Measurements from ENCODE around the gene DUSP9. TPM values are rescaled to one million over a fixed set of nuclear protein-coding genes. Genes with fewer than 3 reads are reported as not detected.
"Not testable (repeated sequence)": the region's sequence is repeated elsewhere in the genome, so short reads cannot be mapped to it uniquely, and the experiment has no call there.

DUSP9 gene
- total RNA-seq (under 1 TPM in 1 of 4 donors, not detected in 3; 0.14 TPM), polyA plus RNA-seq (not detected)
- long read RNA-seq, donor 1 = 0 reads
- long read RNA-seq, donor 2 = 0 reads
- long read RNA-seq, donor 3 = 0 reads
- long read RNA-seq, donor 4 = 0 reads

GRCh38 chrX:153646620-153647373 is at the start of gene DUSP9:
Gene DUSP9, plus strand, starts transcription at chrX:153647203. Its CDS starts 751 bp downstream, at chrX:153647954.
- no peaks in the 10 kb centered on the region for H3K27me3 ChIP-seq (ENCODE audit: control insufficient read depth, insufficient read depth)
- H3K9me3 ChIP-seq (ENCODE audit: control insufficient read depth, low read length) = no peaks in the 10 kb centered on the region
- intact Hi-C loops (cut with DNase I) = loop anchor here in 1 of 4 donors (10.0 kb wide), 1 partner anchor 92 kb away; no protein-coding TSS in a partner anchor
- WGBS = 4% methylated on average over 53 of the region's 53 CpGs
- peak within 1 kb of the TSS; percentile 27 for H3K4me3 ChIP-seq (ENCODE audit: low read length)
- no peaks in the 10 kb centered on the region for H3K4me1 ChIP-seq (ENCODE audit: control insufficient read depth, insufficient read depth, low read length)
- DNase-seq (peak in 1 of 3 donors; percentile 68), ATAC-seq (peak; percentile 39 to 50)
- H3K27ac ChIP-seq (ENCODE audit: low read length) = no peak within 1 kb of the TSS

GRCh38 chrX:153598541-153599191 is 48.3 kb upstream of the DUSP9 start, which contains the start of gene CCNQ:
Gene CCNQ, minus strand, starts transcription at chrX:153599139. Its CDS starts 66 bp downstream, at chrX:153599073.
- DNase-seq (peak in 2 of 3 donors; percentile 61 to 62), ATAC-seq (peak; percentile 47 to 59)
- no peaks in the 10 kb centered on the region for H3K27me3 ChIP-seq (ENCODE audit: control insufficient read depth, insufficient read depth)
- WGBS = 0% methylated on average over 57 of the region's 79 CpGs
- H3K4me3 ChIP-seq (ENCODE audit: low read length) = peak within 1 kb of the TSS; percentile 85
- H3K9me3 ChIP-seq (ENCODE audit: control insufficient read depth, low read length) = no peaks in the 10 kb centered on the region
- H3K4me1 ChIP-seq (ENCODE audit: control insufficient read depth, insufficient read depth, low read length) = no peaks in the 10 kb centered on the region
- H3K27ac ChIP-seq (ENCODE audit: low read length) = peak within 1 kb of the TSS; percentile 89
- intact Hi-C loops (cut with DNase I) = loop anchor here in 1 of 4 donors (10.0 kb wide), 1 partner anchor 486 kb away; no protein-coding TSS in a partner anchor

GRCh38 chrX:153599192-153600031 is 47.6 kb upstream of the DUSP9 start:
- Histone ChIP-seq H3K4me1 (ENCODE audit: control insufficient read depth, insufficient read depth, low read length) (no peaks in the 10 kb centered on the region), H3K4me3 (ENCODE audit: low read length) (peak overlapping the region; percentile 80), H3K27ac (ENCODE audit: low read length) (peak overlapping the region; percentile 89), H3K27me3 (ENCODE audit: control insufficient read depth, insufficient read depth) (no peaks in the 10 kb centered on the region), H3K9me3 (ENCODE audit: control insufficient read depth, low read length) (no peaks in the 10 kb centered on the region)
- ATAC-seq (peak; percentile 96 to 97), DNase-seq (peak; percentile 89 to 96 (median 96))
- intact Hi-C loops (cut with DNase I) = loop anchor here in 1 of 4 donors (10.0 kb wide), 1 partner anchor 485 kb away; no protein-coding TSS in a partner anchor
- under 1% methylated on average over 67 of the region's 79 CpGs for WGBS

- ATAC-seq (no peak), DNase-seq (no peak)
- intact Hi-C loops (cut with DNase I) = no loop called here
- Histone ChIP-seq H3K27me3 (ENCODE audit: control insufficient read depth, insufficient read depth) (no peaks in the 10 kb centered on the region), H3K4me1 (ENCODE audit: control insufficient read depth, insufficient read depth, low read length) (no peaks in the 10 kb centered on the region), H3K9me3 (ENCODE audit: control insufficient read depth, low read length) (no peaks in the 10 kb centered on the region), H3K27ac (ENCODE audit: low read length) (no peak overlapping the region), H3K4me3 (ENCODE audit: low read length) (peak overlapping the region; percentile 80)
- WGBS = 8% methylated on average over 2 of the region's 2 CpGs
Measured at GRCh38 chrX:153600032-153600373, 47.0 kb upstream of the DUSP9 start.

GRCh38 chrX:153600921-153601320 is 46.1 kb upstream of the DUSP9 start:
- Histone ChIP-seq H3K4me1 (ENCODE audit: control insufficient read depth, insufficient read depth, low read length) (no peaks in the 10 kb centered on the region), H3K9me3 (ENCODE audit: control insufficient read depth, low read length) (no peaks in the 10 kb centered on the region), H3K27me3 (ENCODE audit: control insufficient read depth, insufficient read depth) (no peaks in the 10 kb centered on the region), H3K4me3 (ENCODE audit: low read length) (no peak overlapping the region), H3K27ac (ENCODE audit: low read length) (no peak overlapping the region)
- no peak for DNase-seq
- ATAC-seq = no peak
- 86% methylated on average over 7 of the region's 7 CpGs for WGBS
- intact Hi-C loops (cut with DNase I) = no loop called here

DNA sequence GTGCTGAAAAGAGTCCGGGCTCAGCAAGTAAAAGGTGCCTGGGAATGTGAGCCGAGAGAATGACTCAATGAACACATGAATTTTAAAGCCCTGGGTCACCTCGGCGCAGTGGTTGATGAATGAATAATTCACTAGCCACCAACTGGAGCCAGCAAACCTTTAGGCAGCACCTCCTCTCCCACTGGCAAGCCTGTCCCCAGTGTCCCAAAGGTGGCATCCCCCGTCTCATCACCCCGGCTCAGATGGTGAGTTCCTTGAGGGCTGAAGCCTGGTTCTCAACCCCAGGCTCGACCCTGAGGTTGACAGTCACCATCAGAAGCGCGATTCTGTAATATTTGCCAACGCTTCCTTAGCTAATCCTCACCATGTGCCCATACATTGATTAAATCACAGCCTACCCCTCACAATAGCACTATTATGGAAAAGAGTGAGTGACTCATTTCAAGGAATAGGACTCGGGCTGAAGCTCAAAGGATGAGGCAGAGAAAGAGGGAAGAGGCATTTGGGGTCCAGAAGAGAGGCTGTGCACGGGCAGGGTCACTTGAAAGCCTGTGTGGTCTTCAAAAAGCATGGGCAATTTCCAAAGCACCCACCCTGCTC is 45.4 kb upstream of the DUSP9 start:
- intact Hi-C loops (cut with DNase I) = no loop called here

DNA sequence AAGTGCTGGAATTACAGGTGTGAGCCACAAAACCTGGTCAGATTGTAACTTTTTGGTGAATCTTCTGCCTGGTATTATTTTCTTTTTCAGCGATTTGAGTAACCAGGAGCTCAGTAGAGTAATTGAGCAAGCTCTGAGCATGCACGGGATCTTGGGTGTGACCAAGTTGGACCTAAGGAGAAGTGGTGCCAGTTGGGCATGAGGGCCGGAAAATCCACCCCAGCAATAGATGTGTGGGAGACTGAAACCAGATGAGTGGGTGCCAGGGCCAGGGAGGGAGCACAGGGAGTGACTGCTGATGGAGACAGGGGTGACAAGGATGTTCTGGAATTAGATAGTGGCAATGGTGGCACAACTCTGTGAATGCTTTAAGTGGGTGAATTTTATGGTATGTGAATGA is 44.4 kb upstream of the DUSP9 start:
- Histone ChIP-seq H3K4me3 (ENCODE audit: low read length) (no peak overlapping the region), H3K4me1 (ENCODE audit: control insufficient read depth, insufficient read depth, low read length) (no peaks in the 10 kb centered on the region), H3K27ac (ENCODE audit: low read length) (no peak overlapping the region), H3K9me3 (ENCODE audit: control insufficient read depth, low read length) (no peaks in the 10 kb centered on the region), H3K27me3 (ENCODE audit: control insufficient read depth, insufficient read depth) (no peaks in the 10 kb centered on the region)
- no peak for ATAC-seq
- DNase-seq = no peak
- WGBS = 92% methylated on average over 3 of the region's 3 CpGs
- intact Hi-C loops (cut with DNase I) = no loop called here

More for the DNA sequence above, 45.4 kb upstream of the DUSP9 start:
- 88% methylated on average over 12 of the region's 12 CpGs for WGBS
- Histone ChIP-seq H3K4me3 (ENCODE audit: low read length) (no peak overlapping the region), H3K27ac (ENCODE audit: low read length) (no peak overlapping the region), H3K4me1 (ENCODE audit: control insufficient read depth, insufficient read depth, low read length) (no peaks in the 10 kb centered on the region), H3K9me3 (ENCODE audit: control insufficient read depth, low read length) (no peaks in the 10 kb centered on the region), H3K27me3 (ENCODE audit: control insufficient read depth, insufficient read depth) (no peaks in the 10 kb centered on the region)
- ATAC-seq (no peak), DNase-seq (no peak)

GRCh38 chrX:153603131-153603656 is 43.8 kb upstream of the DUSP9 start:
- Histone ChIP-seq H3K4me3 (ENCODE audit: low read length) (no peak overlapping the region), H3K27me3 (ENCODE audit: control insufficient read depth, insufficient read depth) (no peaks in the 10 kb centered on the region), H3K4me1 (ENCODE audit: control insufficient read depth, insufficient read depth, low read length) (no peaks in the 10 kb centered on the region), H3K27ac (ENCODE audit: low read length) (no peak overlapping the region), H3K9me3 (ENCODE audit: control insufficient read depth, low read length) (no peaks in the 10 kb centered on the region)
- DNase-seq = no peak
- WGBS = 93% methylated on average over 17 of the region's 17 CpGs
- no peak for ATAC-seq
- intact Hi-C loops (cut with DNase I) = no loop called here

- H3K27me3 ChIP-seq (ENCODE audit: control insufficient read depth, insufficient read depth); H3K9me3 ChIP-seq (ENCODE audit: control insufficient read depth, low read length); H3K4me1 ChIP-seq (ENCODE audit: control insufficient read depth, insufficient read depth, low read length); ATAC-seq; H3K4me3 ChIP-seq (ENCODE audit: low read length); intact Hi-C loops (cut with DNase I); DNase-seq; H3K27ac ChIP-seq (ENCODE audit: low read length): not testable (repeated sequence)
- WGBS = 83% methylated on average over 18 of the region's 18 CpGs
Measured at GRCh38 chrX:153604666-153605380, 42.2 kb upstream of the DUSP9 start.

- no peak for ATAC-seq
- intact Hi-C loops (cut with DNase I) = no loop called here
Measured at GRCh38 chrX:153606503-153606902, 40.5 kb upstream of the DUSP9 start.

More at GRCh38 chrX:153606503-153606902, 40.5 kb upstream of the DUSP9 start:
- H3K4me3 ChIP-seq (ENCODE audit: low read length) = no peak overlapping the region
- 86% methylated on average over 23 of the region's 23 CpGs for WGBS
- no peaks in the 10 kb centered on the region for H3K27me3 ChIP-seq (ENCODE audit: control insufficient read depth, insufficient read depth)
- no peaks in the 10 kb centered on the region for H3K9me3 ChIP-seq (ENCODE audit: control insufficient read depth, low read length)
- H3K27ac ChIP-seq (ENCODE audit: low read length) = no peak overlapping the region
- no peaks in the 10 kb centered on the region for H3K4me1 ChIP-seq (ENCODE audit: control insufficient read depth, insufficient read depth, low read length)
- DNase-seq = no peak
